HEK293 (cell line): Measurements from ENCODE around the gene PAK4.

Experiments used
- ELK4 ChIP-seq: IDR thresholded peaks from 2 replicates; pipeline ENCODE4 v1.6.1; 2011; ENCODE audit warnings: mild to moderate bottlenecking, low read depth, low read length, borderline replicate concordance
- KLF1 ChIP-seq: fragments of 450-650 bp; formaldehyde crosslinking; IDR thresholded peaks from 2 replicates; pipeline ENCODE4 v1.5.1; 2016; ENCODE audit warnings: missing biosample characterization, missing genetic modification characterization
- KLF16 ChIP-seq: fragments of 450-650 bp; formaldehyde crosslinking; IDR thresholded peaks from 2 replicates; pipeline ENCODE4 v1.5.1; 2017; ENCODE audit warnings: missing biosample characterization, missing genetic modification characterization
- KLF7 ChIP-seq: fragments of 450-650 bp; formaldehyde crosslinking; IDR thresholded peaks from 2 replicates; pipeline ENCODE4 v1.5.1; 2016; ENCODE audit warnings: missing biosample characterization, missing genetic modification characterization, borderline replicate concordance
- KLF8 ChIP-seq: fragments of 450-650 bp; formaldehyde crosslinking; IDR thresholded peaks from 2 replicates; pipeline ENCODE4 v1.5.1; 2016; ENCODE audit warnings: missing biosample characterization, missing genetic modification characterization
- PRDM4 ChIP-seq: fragments of 450-650 bp; formaldehyde crosslinking; IDR thresholded peaks from 2 replicates; pipeline ENCODE4 v1.5.1; 2017; ENCODE audit warnings: missing biosample characterization, missing genetic modification characterization
- REPIN1 ChIP-seq: fragments of 450-650 bp; formaldehyde crosslinking; IDR thresholded peaks from 2 replicates; pipeline ENCODE4 v1.5.1; 2017; ENCODE audit warnings: missing biosample characterization, missing genetic modification characterization, low read depth
- TSHZ1 ChIP-seq: fragments of 450-650 bp; formaldehyde crosslinking; IDR thresholded peaks from 2 replicates; pipeline ENCODE4 v1.5.1; 2016; ENCODE audit warnings: missing biosample characterization, missing genetic modification characterization, borderline replicate concordance
- ZBTB7A ChIP-seq: fragments of 450-650 bp; formaldehyde crosslinking; IDR thresholded peaks from 2 replicates; pipeline ENCODE4 v1.5.1; 2016; ENCODE audit warnings: low read depth, missing biosample characterization, missing genetic modification characterization
- ZNF121 ChIP-seq: fragments of 450-650 bp; formaldehyde crosslinking; IDR thresholded peaks from 2 replicates; pipeline ENCODE4 v1.5.1; 2016; ENCODE audit warnings: missing biosample characterization, missing genetic modification characterization
- ZNF132 ChIP-seq: fragments of 450-650 bp; formaldehyde crosslinking; IDR thresholded peaks from 2 replicates; pipeline ENCODE4 v1.5.1; 2017; ENCODE audit warnings: missing biosample characterization, missing genetic modification characterization, borderline replicate concordance
- ZNF169 ChIP-seq: fragments of 450-650 bp; formaldehyde crosslinking; IDR thresholded peaks from 2 replicates; pipeline ENCODE4 v1.5.1; 2016; ENCODE audit warnings: missing biosample characterization, missing genetic modification characterization
- ZNF26 ChIP-seq: fragments of 450-650 bp; formaldehyde crosslinking; IDR thresholded peaks from 2 replicates; pipeline ENCODE4 v1.5.1; 2016; ENCODE audit warnings: missing biosample characterization, missing genetic modification characterization
- ZNF274 ChIP-seq, 2 experiments: fragments of 200-500 bp in 1 of 2; fragments of 450-650 bp in 1 of 2; sonication (Bioruptor generic) in 1 of 2; formaldehyde crosslinking in 1 of 2; IDR thresholded peaks; 2 replicates each; pipeline versions ENCODE4 v1.5.1 to v1.6.1; 2014 to 2016; ENCODE audit warnings: borderline replicate concordance in 1 of 2, inconsistent platforms in 1 of 2, low read length in 1 of 2, missing biosample characterization in 1 of 2, missing genetic modification characterization in 1 of 2
- ZNF324 ChIP-seq: fragments of 450-650 bp; formaldehyde crosslinking; IDR thresholded peaks from 2 replicates; pipeline ENCODE4 v1.5.1; 2016; ENCODE audit warnings: missing biosample characterization, missing genetic modification characterization
- ZNF366 ChIP-seq: fragments of 450-650 bp; formaldehyde crosslinking; conservative IDR thresholded peaks from 2 replicates; pipeline ENCODE4 v1.5.1; 2016; ENCODE audit warnings: missing biosample characterization, missing genetic modification characterization
- ZNF404 ChIP-seq: fragments of 450-650 bp; formaldehyde crosslinking; IDR thresholded peaks from 2 replicates; pipeline ENCODE4 v1.5.1; 2017; ENCODE audit warnings: missing biosample characterization, missing genetic modification characterization
- ZNF416 ChIP-seq: fragments of 450-650 bp; formaldehyde crosslinking; IDR thresholded peaks from 2 replicates; pipeline ENCODE4 v1.5.1; 2016; ENCODE audit warnings: missing biosample characterization, missing genetic modification characterization
- ZNF501 ChIP-seq: fragments of 450-650 bp; formaldehyde crosslinking; IDR thresholded peaks from 2 replicates; pipeline ENCODE4 v1.5.1; 2016; ENCODE audit warnings: missing biosample characterization, missing genetic modification characterization
- ZNF510 ChIP-seq: fragments of 450-650 bp; formaldehyde crosslinking; IDR thresholded peaks from 2 replicates; pipeline ENCODE4 v1.5.1; 2018; ENCODE audit warnings: mild to moderate bottlenecking, missing genetic modification characterization, missing biosample characterization; ENCODE audit not compliant: insufficient replicate concordance
- ZNF513 ChIP-seq: fragments of 450-650 bp; IDR thresholded peaks from 2 replicates; pipeline ENCODE4 v1.5.1; 2018; ENCODE audit warnings: missing biosample characterization, missing genetic modification characterization
- ZNF530 ChIP-seq: fragments of 450-650 bp; formaldehyde crosslinking; IDR thresholded peaks from 2 replicates; pipeline ENCODE4 v1.5.1; 2016; ENCODE audit warnings: low read depth, missing biosample characterization, missing genetic modification characterization
- ZNF548 ChIP-seq: fragments of 450-650 bp; formaldehyde crosslinking; IDR thresholded peaks from 2 replicates; pipeline ENCODE4 v1.5.1; 2016; ENCODE audit warnings: missing biosample characterization, missing genetic modification characterization
- ZNF580 ChIP-seq: fragments of 450-650 bp; formaldehyde crosslinking; IDR thresholded peaks from 2 replicates; pipeline ENCODE4 v1.5.1; 2016; ENCODE audit warnings: missing biosample characterization, missing genetic modification characterization
- ZNF585B ChIP-seq: fragments of 450-650 bp; formaldehyde crosslinking; IDR thresholded peaks from 2 replicates; pipeline ENCODE4 v1.5.1; 2016; ENCODE audit warnings: missing biosample characterization, missing genetic modification characterization
- ZNF623 ChIP-seq: fragments of 450-650 bp; formaldehyde crosslinking; IDR thresholded peaks from 2 replicates; pipeline ENCODE4 v1.5.1; 2016; ENCODE audit warnings: missing biosample characterization, missing genetic modification characterization
- ZNF629 ChIP-seq: fragments of 450-650 bp; formaldehyde crosslinking; IDR thresholded peaks from 2 replicates; pipeline ENCODE4 v1.5.1; 2017; ENCODE audit warnings: missing biosample characterization, missing genetic modification characterization
- ZNF654 ChIP-seq: fragments of 450-650 bp; formaldehyde crosslinking; IDR thresholded peaks from 2 replicates; pipeline ENCODE4 v1.5.1; 2016; ENCODE audit warnings: low read depth, missing biosample characterization, missing genetic modification characterization
- ZNF664 ChIP-seq: fragments of 450-650 bp; formaldehyde crosslinking; IDR thresholded peaks from 2 replicates; pipeline ENCODE4 v1.5.1; 2016; ENCODE audit warnings: missing biosample characterization, missing genetic modification characterization
- ZNF677 ChIP-seq: fragments of 450-650 bp; IDR thresholded peaks from 2 replicates; pipeline ENCODE4 v1.5.0; 2018; ENCODE audit warnings: missing biosample characterization, mild to moderate bottlenecking, missing genetic modification characterization, moderate library complexity
- ZNF768 ChIP-seq: fragments of 450-650 bp; formaldehyde crosslinking; IDR thresholded peaks from 2 replicates; pipeline ENCODE4 v1.5.1; 2018; ENCODE audit warnings: missing biosample characterization, mild to moderate bottlenecking, missing genetic modification characterization

Gene PAK4

GRCh38 chr19:39125199-39125553, 410 bp upstream of the PAK4 start (continued):
- TF ChIP-seq TSHZ1 (tag by site-specific recombination) = no peak
- TF ChIP-seq ZNF629 (tag by site-specific recombination) = peak; percentile 2; the same call in 1 of the 2 replicates
- no peak; the same call in 1 of the 2 replicates for TF ChIP-seq ZNF654
- no peak for TF ChIP-seq KLF16 (tag by site-specific recombination)
- TF ChIP-seq ZNF121 (tag by site-specific recombination) = peak; percentile 62; the same call in 1 of the 2 replicates
- TF ChIP-seq ZNF132 (tag by site-specific recombination) = no peak
- peak; percentile 55 for TF ChIP-seq ZNF324
- TF ChIP-seq ZNF530 (tag by site-specific recombination) = no peak
- no peak for TF ChIP-seq ZNF416 (tag by site-specific recombination)
- no peak for TF ChIP-seq ZNF26 (tag by site-specific recombination)
- no peak for TF ChIP-seq ZNF585B (tag by site-specific recombination)
- no peak for TF ChIP-seq ZNF366 (tag by site-specific recombination)
- peak; percentile 48 for TF ChIP-seq ZNF677 (tag by site-specific recombination)
- TF ChIP-seq KLF7 (tag by site-specific recombination) = no peak
- TF ChIP-seq ZNF623 (tag by site-specific recombination) = peak; percentile 74
- TF ChIP-seq ZNF404 = no peak
- TF ChIP-seq REPIN1 (tag by site-specific recombination) = peak; percentile 50; the same call in 1 of the 2 replicates
- TF ChIP-seq ZNF548 (tag by site-specific recombination) = no peak
- TF ChIP-seq ZNF513 (tag by site-specific recombination) = peak; percentile 77
- peak; percentile 53; the same call in 1 of the 2 replicates for TF ChIP-seq ZNF768 (tag by site-specific recombination)
- TF ChIP-seq ZNF580 (tag by site-specific recombination) = peak; percentile 99
- TF ChIP-seq ZNF664 (tag by site-specific recombination) = peak; percentile 83
- 0 out of 2 replicates have a peak, but pooled peaks have one; percentile 51 for TF ChIP-seq PRDM4 (tag by site-specific recombination)
- TF ChIP-seq KLF8 (tag by site-specific recombination) = no peak
- no peak for TF ChIP-seq KLF1 (tag by site-specific recombination)
- no peak for TF ChIP-seq ZNF274 (IDR thresholded peaks at IDR 0.05; ENCODE audit: low read length)
- no peak for TF ChIP-seq ZNF274 (tag by site-specific recombination; IDR thresholded peaks at IDR 0.05; ENCODE audit: borderline replicate concordance)
- TF ChIP-seq ZBTB7A = no peak; the same call in 1 of the 2 replicates
- TF ChIP-seq ZNF169 (tag by site-specific recombination) = no peak
- no peak for TF ChIP-seq ZNF501 (tag by site-specific recombination)
- TF ChIP-seq ELK4 = no peak
- TF ChIP-seq ZNF510 (tag by site-specific recombination) = no peak
